GM10847 (cell line): ENCODE data around the gene SGTB.

Source experiments
- POLR2A ChIP-seq: IDR thresholded peaks from 2 replicates; pipeline ENCODE4 v1.6.1; 2011; ENCODE audit not compliant: insufficient read length; ENCODE audit errors: extremely low read depth

Gene SGTB

GRCh38 chr5:65704621-65705239 lies 17.2 kb downstream of the SGTB start:
- TF ChIP-seq POLR2A = no peak

DNA sequence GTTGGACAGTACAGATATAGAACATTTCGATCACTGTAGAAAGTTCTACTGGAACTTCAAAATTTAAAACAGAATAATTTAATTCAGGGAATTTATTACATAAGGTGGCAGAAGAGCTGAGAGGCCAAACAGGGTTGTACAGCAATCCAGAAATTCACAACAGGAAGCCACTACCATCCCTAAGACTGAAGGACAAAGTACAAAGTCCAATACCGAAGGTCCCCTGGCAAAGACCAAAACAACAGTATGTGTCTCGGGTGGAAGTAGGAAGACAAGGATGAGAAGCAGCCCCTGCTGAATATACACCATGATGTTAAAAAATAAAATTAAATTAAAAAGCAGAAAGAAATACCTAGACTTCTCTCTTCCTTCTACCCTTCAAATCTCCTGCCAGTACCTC lies 19.9 kb downstream of the SGTB start:
- TF ChIP-seq POLR2A = no peak

DNA sequence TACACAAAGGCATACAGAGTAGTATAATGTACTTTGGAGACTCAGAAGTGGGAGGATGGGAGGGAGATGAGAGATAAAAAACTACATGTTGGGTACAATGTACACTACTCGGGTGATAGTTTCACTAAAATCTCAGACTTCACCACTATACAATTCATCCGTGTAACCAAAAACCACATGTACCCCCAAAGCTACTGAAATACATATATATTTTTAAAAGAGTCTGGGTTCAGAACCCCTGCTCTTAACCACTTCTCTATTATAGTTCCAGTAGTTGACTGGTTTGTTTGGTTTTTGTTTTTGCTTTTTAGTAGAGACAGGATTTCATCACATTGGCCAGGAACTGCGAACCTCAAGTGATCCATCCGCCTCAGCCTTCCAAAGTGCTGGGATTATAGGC lies 22.6 kb downstream of the SGTB start:
- TF ChIP-seq POLR2A = no peak

DNA sequence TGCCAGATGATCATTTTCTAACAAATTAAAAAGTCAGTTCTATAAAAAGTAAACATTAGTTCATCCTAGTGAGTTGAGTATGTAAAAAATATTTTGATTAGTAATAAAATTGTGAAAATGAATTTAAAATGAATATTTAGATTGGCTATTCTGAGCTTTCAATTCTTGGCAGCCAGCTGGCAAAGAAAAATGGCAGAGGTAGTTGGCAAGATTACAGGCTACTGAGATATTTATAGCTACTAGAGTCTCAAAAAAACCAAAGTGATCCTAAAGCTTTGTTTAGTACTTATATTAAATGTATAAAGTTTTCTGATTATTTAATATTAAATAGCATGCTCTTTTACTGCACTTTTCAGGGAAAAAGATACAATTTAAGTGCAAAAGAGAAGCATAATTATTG lies 25.0 kb downstream of the SGTB start:
- TF ChIP-seq POLR2A = no peak

GRCh38 chr5:65695896-65696295 lies 26.0 kb downstream of the SGTB start:
- TF ChIP-seq POLR2A = no peak

DNA sequence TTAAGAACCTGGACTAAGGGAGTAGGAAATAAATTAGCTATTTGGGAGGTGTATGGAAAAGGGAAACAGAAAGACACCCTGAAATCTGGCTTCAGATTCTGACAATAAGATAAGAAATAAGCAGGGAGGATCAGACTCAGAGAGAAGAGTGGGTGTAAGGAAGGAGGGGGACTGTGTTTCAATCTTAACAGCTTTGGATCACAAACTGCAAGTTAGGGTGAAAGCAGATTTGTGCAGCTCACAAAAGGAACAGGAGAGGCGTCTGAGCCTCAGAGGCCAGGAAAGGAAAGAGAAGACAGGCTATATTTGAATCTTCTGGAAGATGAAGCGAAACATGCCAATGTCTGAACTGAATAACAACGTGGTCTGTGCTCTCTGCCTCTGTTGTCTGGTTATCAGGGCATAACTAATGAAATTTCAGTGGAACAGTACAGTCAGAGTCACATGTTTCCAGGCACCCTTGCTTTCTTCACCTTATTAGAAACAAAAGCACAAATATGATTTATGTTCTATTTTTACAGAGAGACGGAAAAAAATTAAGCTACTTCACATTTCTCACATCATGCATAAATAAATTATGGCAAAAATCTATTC lies 26.6 kb downstream of the SGTB start:
- TF ChIP-seq POLR2A = no peak

GRCh38 chr5:65693121-65693520 lies 28.8 kb downstream of the SGTB start:
- TF ChIP-seq POLR2A = no peak

- TF ChIP-seq POLR2A = no peak
Observed at GRCh38 chr5:65682148-65682547, 39.8 kb downstream of the SGTB start.

GRCh38 chr5:65674749-65675148 lies 47.2 kb downstream of the SGTB start:
- TF ChIP-seq POLR2A = no peak

- TF ChIP-seq POLR2A = no peak
Observed at GRCh38 chr5:65672796-65673195, 49.1 kb downstream of the SGTB start.

DNA sequence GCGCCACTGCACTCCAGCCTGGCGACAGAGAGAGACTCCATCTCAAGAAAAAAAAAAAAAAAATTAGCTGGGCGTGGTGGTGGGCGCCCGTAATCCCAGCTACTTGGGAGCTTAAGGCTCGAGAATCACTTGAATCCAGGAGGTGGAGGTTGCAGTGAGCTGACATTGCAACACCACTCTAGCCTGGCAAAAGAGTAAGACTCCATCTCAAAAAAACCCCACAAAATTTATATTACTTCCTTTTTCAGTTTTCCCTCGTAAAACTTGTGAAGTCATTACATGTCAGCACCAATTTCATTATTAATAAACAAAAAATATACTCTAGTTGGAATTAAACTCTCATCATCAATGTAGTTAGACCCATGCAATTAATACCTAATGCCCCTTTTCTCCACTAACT lies 53.2 kb downstream of the SGTB start:
- no peak for TF ChIP-seq POLR2A

DNA sequence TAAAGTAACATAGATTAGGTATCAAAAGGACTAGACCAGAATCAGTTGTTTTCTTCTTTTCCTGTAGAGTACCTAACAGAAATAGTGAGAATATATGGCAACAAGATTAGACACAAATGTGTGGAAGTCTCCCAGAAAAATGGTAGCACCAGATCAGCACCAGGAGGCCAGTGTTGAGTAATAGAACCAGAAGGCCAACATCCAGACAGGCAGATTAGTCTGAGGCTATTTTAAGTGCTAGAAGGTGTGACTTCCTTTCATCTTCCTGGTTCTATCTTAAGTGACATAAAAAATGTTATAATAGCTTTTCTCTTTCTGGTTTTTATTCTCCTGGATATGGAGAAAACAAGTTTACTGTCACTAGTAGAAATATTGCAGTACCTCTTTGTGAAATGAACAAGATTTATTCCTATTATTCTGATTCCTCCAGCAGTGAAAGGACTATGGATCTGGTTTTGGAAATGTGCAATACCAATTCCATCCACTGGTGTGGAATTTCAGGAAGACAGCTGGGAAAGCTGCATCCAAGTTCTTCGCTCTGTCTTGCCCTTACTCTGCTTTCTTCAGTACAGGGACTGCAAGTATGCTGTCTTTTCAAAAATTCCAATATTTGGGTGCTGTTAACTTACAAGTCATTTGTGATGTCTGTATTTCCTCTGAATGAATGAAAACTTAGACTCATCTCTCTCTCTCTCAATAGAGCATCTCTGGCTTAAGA lies 57.9 kb downstream of the SGTB start:
- no peak for TF ChIP-seq POLR2A

- TF ChIP-seq POLR2A = no peak
Observed at GRCh38 chr5:65654713-65655112, 67.2 kb downstream of the SGTB start.

DNA sequence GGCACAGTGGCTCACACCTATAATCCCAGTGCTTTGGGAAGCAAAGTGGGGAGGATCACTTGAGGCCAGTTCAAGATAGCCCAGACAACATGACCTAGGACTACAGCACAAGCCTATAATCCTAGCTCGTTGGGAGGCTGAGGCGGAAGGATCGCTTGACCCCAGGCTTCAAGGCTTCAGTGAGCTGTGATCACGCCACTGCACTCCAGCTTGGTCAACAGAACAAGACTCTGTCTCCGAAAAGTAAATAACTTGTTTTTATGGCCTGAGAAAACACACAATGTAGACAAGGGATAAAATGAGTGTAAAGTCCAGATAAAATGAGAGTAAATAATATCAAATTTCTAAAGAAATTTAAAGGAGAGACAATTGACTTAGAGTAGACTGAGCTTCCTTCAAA lies 70.8 kb downstream of the SGTB start:
- no peak for TF ChIP-seq POLR2A

GRCh38 chr5:65647941-65648340 lies 74.0 kb downstream of the SGTB start:
- no peak for TF ChIP-seq POLR2A

DNA sequence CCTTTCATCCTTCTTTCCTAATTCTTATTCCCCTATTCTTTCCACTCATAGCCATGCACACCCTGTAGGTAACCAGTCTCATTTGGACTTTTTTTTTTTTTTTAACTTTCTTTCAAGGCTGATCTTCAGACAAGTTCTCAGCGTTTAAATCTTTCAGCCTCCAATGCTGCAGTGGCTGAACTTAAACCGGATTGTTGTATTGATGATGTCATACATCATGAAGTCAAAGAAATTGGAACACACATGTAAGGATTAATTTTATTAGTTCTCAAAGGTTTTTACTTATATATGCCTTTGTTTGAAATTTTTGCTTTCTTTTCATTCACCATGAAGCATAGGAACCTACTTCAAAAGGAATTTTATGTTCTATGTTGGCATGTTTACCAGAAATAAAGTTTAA lies 75.0 kb downstream of the SGTB start:
- no peak for TF ChIP-seq POLR2A

GRCh38 chr5:65640240-65640639 lies 81.7 kb downstream of the SGTB start:
- no peak for TF ChIP-seq POLR2A

- no peak for TF ChIP-seq POLR2A
Observed at GRCh38 chr5:65630981-65631380, 90.9 kb downstream of the SGTB start.
